ENCODE measurements around the gene S100A16.

S100A16 gene

GRCh38 chr1:153560241-153560640, 52.7 kb downstream of the S100A16 start:
- DNase-seq, result no peak

DNA sequence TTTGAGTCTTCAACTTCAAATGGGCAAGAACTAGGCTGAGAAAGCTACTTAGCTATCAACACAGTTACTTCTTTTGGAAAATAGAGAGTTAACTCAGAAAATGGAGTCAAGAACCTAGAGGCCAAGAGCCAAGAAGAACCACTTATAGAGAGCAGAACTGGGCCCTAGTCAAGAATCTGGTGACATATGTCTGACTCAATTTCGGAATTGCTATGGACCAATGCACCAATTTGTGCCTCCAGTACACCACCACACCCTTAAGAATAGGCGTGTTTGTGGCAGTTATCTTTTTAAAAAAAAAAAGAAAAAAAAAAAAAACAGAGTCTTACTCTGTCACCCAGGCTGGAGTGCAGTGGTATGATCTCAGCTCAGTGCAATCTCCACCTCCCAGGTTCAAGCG, 55.1 kb downstream of the S100A16 start:
- no peak for DNase-seq

All from CD4-positive, alpha-beta T cell treated with Interleukin-4 for 4 hours (primary cell).